ENCODE measurements around the gene ERG. TPM values are rescaled to one million over a fixed set of nuclear protein-coding genes. Genes with fewer than 3 reads are reported as not detected.

Gene ERG
- total RNA-seq, 1 donor from 2014 or later = not detected

DNA sequence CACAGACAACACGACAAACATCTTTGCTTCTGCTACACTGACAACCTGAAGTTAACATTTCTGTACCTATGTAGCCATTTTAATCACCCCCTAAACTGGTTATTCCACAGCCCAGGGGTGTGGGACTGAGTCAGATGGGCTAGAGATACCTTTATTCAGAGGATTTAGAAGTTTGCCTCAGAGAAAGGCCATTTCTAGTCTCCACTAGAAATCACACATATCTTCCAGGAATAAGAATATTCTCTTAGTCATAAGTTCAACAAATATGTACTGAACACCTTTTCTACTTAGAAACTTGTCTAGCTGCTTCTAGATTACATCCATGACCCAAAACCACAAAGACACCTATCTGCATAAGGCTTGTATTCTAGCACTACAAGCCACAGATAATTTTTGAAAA lies 38.8 kb downstream of the ERG start:
- no peak overlapping the region for H3K27ac Mint-ChIP-seq

GRCh38 chr21:38455403-38455802 lies 42.9 kb downstream of the ERG start:
- Mint-ChIP-seq H3K27ac (no peak overlapping the region), H3K36me3 (ENCODE audit: low read depth) (no peaks in the 10 kb centered on the region), H3K27me3 (ENCODE audit: insufficient read depth) (peaks cover 2% of the 10 kb centered on the region), H3K4me1 (ENCODE audit: low read depth) (no peaks in the 10 kb centered on the region), H3K4me3 (no peak overlapping the region), H3K9me3 (no peaks in the 10 kb centered on the region)
- intact Hi-C loops (cut with micrococcal nuclease) = no loop called here
- no peak for DNase-seq (ENCODE audit: low spot score)

More for the DNA sequence above, 38.8 kb downstream of the ERG start:
- intact Hi-C loops (cut with micrococcal nuclease) = no loop called here
- Mint-ChIP-seq H3K36me3 (ENCODE audit: low read depth) (no peaks in the 10 kb centered on the region), H3K27me3 (ENCODE audit: insufficient read depth) (peaks cover 2% of the 10 kb centered on the region), H3K4me1 (ENCODE audit: low read depth) (no peaks in the 10 kb centered on the region), H3K4me3 (no peak overlapping the region), H3K9me3 (no peaks in the 10 kb centered on the region)
- DNase-seq (ENCODE audit: low spot score) = no peak

DNA sequence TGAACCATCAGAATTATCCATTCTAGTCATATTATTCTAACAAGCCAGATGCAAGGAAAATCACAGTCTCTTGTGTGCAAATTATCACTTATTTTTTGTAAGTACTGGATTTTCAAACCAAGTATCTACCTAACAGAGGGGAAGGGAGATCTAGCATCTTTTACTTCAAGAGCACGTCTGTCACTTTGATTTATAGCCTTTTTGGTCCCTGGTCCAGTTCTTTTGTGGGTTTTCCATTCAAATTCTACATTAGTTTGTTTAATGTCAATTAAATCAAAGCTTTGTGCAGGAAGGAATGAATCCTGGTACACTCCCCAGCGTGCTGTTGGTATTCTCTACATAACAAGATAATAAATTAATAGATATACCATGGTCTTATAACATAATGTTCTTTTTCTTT lies 43.6 kb downstream of the ERG start:
- no peak for DNase-seq (ENCODE audit: low spot score)
- Mint-ChIP-seq H3K36me3 (ENCODE audit: low read depth) (no peaks in the 10 kb centered on the region), H3K27ac (no peak overlapping the region), H3K4me1 (ENCODE audit: low read depth) (no peaks in the 10 kb centered on the region), H3K9me3 (no peaks in the 10 kb centered on the region), H3K27me3 (ENCODE audit: insufficient read depth) (peaks cover 2% of the 10 kb centered on the region), H3K4me3 (no peak overlapping the region)
- intact Hi-C loops (cut with micrococcal nuclease) = no loop called here

GRCh38 chr21:38454161-38454560 lies 44.1 kb downstream of the ERG start:
- Mint-ChIP-seq H3K27me3 (ENCODE audit: insufficient read depth) (peaks cover 2% of the 10 kb centered on the region), H3K27ac (no peak overlapping the region), H3K36me3 (ENCODE audit: low read depth) (no peaks in the 10 kb centered on the region), H3K9me3 (no peaks in the 10 kb centered on the region), H3K4me1 (ENCODE audit: low read depth) (no peaks in the 10 kb centered on the region), H3K4me3 (no peak overlapping the region)
- DNase-seq (ENCODE audit: low spot score) = no peak
- intact Hi-C loops (cut with micrococcal nuclease) = no loop called here

DNA sequence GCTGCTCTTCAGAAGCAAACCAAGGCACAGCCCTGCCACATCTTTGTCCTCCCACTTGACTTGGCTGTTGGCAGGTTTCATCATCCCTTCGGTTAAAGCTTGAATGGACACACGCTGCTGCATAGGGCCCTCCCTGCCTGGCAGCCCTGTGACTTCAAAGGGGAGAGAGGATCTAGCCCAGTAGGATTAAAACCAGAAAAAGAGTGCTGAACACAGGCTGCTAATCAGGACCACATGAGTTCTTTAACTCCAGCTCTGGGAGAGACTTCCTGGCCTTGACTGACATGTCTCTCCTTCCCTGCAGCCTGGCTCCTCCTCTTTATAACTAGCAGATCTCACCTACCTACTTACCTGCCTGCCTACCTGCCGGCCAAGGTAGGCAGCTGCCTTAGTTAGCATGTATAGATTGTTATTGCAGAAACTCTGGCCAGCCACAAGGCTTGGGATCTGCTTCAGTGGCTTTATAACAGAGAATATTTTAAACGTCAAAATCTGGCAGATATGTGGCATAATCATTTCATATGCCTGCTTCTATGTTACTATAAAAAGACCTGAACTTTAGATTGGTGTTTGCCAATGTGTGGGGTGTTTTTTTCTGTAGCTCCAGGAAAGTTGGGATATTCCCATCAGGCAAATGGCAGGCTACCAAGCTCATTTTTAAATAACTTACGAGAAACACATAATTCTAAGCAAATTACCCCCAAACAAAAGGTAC lies 49.4 kb downstream of the ERG start:
- Mint-ChIP-seq H3K36me3 (ENCODE audit: low read depth) (no peaks in the 10 kb centered on the region), H3K4me1 (ENCODE audit: low read depth) (no peaks in the 10 kb centered on the region), H3K4me3 (no peak overlapping the region), H3K9me3 (no peaks in the 10 kb centered on the region), H3K27ac (no peak overlapping the region), H3K27me3 (ENCODE audit: insufficient read depth) (no peaks in the 10 kb centered on the region)
- no peak for DNase-seq (ENCODE audit: low spot score)
- intact Hi-C loops (cut with micrococcal nuclease) = no loop called here

DNA sequence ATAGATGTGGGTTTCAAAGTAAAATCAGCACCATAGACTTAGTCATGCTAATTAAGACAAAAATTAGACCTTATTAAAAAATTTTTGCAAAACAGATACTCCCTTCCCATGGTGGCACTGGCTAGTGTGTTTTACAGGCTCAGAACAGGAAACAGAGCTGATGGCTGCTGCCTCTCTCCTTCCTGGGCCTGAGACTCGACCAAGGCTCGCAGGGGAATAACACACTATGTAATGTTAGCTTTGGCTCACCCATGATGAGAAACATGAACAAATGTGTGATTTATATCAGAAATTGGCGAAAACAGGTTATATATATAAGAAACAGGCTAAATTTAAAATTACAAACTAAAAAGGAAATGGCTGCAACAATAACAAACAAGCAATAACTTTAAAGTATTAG lies 50.7 kb downstream of the ERG start:
- intact Hi-C loops (cut with micrococcal nuclease) = no loop called here
- H3K36me3 Mint-ChIP-seq (ENCODE audit: low read depth) = no peaks in the 10 kb centered on the region

DNA sequence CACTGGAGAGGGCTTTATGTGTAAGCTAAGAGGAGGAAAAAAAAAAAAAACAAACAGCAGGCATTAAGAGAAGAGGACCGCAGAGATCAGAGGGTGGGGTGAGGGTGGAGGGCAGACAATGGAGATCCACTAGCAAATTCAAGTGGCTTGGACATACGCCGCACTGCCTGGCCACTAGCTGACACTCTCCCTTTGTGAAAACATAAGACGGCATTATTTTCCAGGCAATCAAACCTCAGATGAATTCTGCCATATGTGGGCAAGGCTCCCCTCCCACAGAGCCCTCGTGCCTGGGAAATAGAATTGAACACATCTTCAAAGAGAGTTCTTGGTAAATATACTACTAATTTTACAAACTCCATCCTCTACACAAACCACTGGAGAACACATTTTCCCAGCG lies 53.6 kb downstream of the ERG start:
- Mint-ChIP-seq H3K27ac (no peak overlapping the region), H3K9me3 (no peaks in the 10 kb centered on the region), H3K4me1 (ENCODE audit: low read depth) (no peaks in the 10 kb centered on the region), H3K4me3 (no peak overlapping the region), H3K36me3 (ENCODE audit: low read depth) (no peaks in the 10 kb centered on the region), H3K27me3 (ENCODE audit: insufficient read depth) (no peaks in the 10 kb centered on the region)
- DNase-seq (ENCODE audit: low spot score) = no peak
- intact Hi-C loops (cut with micrococcal nuclease) = no loop called here

More for the DNA sequence above, 50.7 kb downstream of the ERG start:
- Mint-ChIP-seq H3K4me3 (no peak overlapping the region), H3K27me3 (ENCODE audit: insufficient read depth) (no peaks in the 10 kb centered on the region), H3K4me1 (ENCODE audit: low read depth) (no peaks in the 10 kb centered on the region), H3K27ac (no peak overlapping the region), H3K9me3 (no peaks in the 10 kb centered on the region)
- DNase-seq (ENCODE audit: low spot score) = no peak

DNA sequence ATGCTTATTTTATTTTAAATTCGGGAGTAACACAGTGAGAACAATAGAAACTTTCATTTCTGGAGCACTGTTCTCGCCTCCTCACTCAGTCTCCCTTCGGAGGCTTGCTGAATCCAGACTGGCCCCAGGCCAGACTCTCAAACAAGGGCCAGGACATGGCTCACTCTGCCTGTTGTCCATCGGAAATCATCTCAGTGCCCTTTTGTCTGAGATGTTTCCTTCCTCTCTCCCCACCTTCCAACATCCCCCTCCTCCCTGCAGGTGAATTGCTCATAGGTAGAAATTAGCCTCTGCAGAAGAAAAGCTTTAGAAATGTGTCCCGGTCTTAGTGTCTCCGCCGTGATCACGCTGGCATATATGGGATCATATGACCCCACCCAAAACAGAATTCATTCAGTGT lies 55.2 kb downstream of the ERG start:
- no peak overlapping the region for H3K27ac Mint-ChIP-seq
- no peaks in the 10 kb centered on the region for H3K4me1 Mint-ChIP-seq (ENCODE audit: low read depth)
- H3K27me3 Mint-ChIP-seq (ENCODE audit: insufficient read depth) = no peaks in the 10 kb centered on the region
- H3K9me3 Mint-ChIP-seq = no peaks in the 10 kb centered on the region
- H3K36me3 Mint-ChIP-seq (ENCODE audit: low read depth) = no peaks in the 10 kb centered on the region
- intact Hi-C loops (cut with micrococcal nuclease) = no loop called here
- no peak for DNase-seq (ENCODE audit: low spot score)
- no peak overlapping the region for H3K4me3 Mint-ChIP-seq

GRCh38 chr21:38441153-38441552 lies 57.1 kb downstream of the ERG start:
- H3K4me3 Mint-ChIP-seq = no peak overlapping the region
- H3K9me3 Mint-ChIP-seq = no peaks in the 10 kb centered on the region
- no peak overlapping the region for H3K27ac Mint-ChIP-seq
- no peaks in the 10 kb centered on the region for H3K4me1 Mint-ChIP-seq (ENCODE audit: low read depth)
- no peaks in the 10 kb centered on the region for H3K27me3 Mint-ChIP-seq (ENCODE audit: insufficient read depth)
- no peak for DNase-seq (ENCODE audit: low spot score)
- no peaks in the 10 kb centered on the region for H3K36me3 Mint-ChIP-seq (ENCODE audit: low read depth)
- intact Hi-C loops (cut with micrococcal nuclease) = no loop called here

- Mint-ChIP-seq H3K27me3 (ENCODE audit: insufficient read depth) (no peaks in the 10 kb centered on the region), H3K9me3 (no peaks in the 10 kb centered on the region), H3K27ac (no peak overlapping the region), H3K36me3 (ENCODE audit: low read depth) (no peaks in the 10 kb centered on the region), H3K4me1 (ENCODE audit: low read depth) (no peaks in the 10 kb centered on the region), H3K4me3 (no peak overlapping the region)
- intact Hi-C loops (cut with micrococcal nuclease) = no loop called here
- no peak for DNase-seq (ENCODE audit: low spot score)
Measured at GRCh38 chr21:38440746-38441145, 57.5 kb downstream of the ERG start.

DNA sequence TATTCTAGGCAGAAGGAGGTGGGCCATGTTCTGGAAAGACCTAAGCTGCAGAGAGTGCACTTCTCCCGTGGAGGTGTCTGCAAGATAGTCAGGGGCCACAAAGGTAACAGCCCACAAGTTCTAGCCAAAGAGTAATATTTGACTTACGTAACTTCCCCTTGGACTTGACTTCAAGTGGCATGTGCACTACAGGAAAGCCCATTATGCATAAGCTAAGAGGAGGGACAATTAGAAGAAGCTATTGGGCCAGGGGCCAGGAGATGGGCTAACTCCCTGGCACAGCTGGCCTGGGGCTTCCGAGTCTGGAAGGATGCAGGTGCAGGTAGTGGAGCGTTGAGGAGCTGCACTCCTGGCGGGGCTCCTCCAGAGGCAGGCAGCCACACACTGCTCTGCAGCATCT lies 58.3 kb downstream of the ERG start:
- H3K9me3 Mint-ChIP-seq = no peaks in the 10 kb centered on the region
- H3K27me3 Mint-ChIP-seq (ENCODE audit: insufficient read depth) = no peaks in the 10 kb centered on the region
- DNase-seq (ENCODE audit: low spot score) = no peak
- H3K4me3 Mint-ChIP-seq = no peak overlapping the region
- H3K27ac Mint-ChIP-seq = no peak overlapping the region
- H3K36me3 Mint-ChIP-seq (ENCODE audit: low read depth) = no peaks in the 10 kb centered on the region
- no peaks in the 10 kb centered on the region for H3K4me1 Mint-ChIP-seq (ENCODE audit: low read depth)
- intact Hi-C loops (cut with micrococcal nuclease) = no loop called here

DNA sequence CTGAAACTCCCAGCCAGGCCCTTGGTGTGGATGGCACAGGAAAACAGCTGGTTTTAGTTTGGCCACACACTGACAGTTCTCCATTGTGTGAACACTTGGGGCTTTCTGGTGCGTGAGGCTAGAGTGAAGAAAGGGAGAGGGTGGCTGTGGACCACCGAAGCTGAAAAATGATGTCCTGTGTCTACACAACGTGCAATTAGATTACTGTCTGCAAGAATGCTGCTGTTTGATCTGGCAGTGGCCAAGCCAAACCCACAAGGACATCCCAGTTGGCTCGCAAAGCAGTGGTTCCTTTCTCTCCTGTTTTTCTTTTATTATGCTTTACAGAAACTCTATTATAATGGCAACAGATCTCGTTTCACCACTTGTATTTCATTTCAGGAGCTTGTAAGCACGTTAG lies 58.9 kb downstream of the ERG start:
- intact Hi-C loops (cut with micrococcal nuclease) = no loop called here
- Mint-ChIP-seq H3K4me3 (no peak overlapping the region), H3K4me1 (ENCODE audit: low read depth) (no peaks in the 10 kb centered on the region), H3K27me3 (ENCODE audit: insufficient read depth) (no peaks in the 10 kb centered on the region), H3K36me3 (ENCODE audit: low read depth) (no peaks in the 10 kb centered on the region), H3K27ac (no peak overlapping the region), H3K9me3 (no peaks in the 10 kb centered on the region)
- DNase-seq (ENCODE audit: low spot score) = no peak

DNA sequence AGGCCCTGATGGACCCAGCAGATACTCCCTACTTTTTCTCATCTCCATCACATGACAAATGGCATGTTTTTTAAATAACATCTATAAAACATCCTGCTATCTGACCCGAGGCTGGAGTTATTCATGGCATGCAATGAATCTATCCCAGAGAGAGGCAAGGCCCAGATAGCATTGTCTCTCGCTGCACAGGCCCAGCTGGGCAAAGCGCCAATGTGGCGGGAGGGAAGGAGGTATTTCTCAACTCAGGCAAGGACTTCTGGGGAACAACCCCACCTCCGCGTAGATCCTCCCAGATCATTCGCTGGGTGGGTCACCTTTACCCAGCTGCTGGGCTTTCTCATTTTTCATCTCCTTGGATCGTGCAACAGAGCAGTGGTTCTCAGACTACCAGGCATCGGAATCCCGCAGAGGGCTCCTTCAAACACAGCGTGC lies 59.8 kb downstream of the ERG start:
- no peak for DNase-seq (ENCODE audit: low spot score)
- Mint-ChIP-seq H3K9me3 (no peaks in the 10 kb centered on the region), H3K4me3 (no peak overlapping the region), H3K27ac (no peak overlapping the region), H3K4me1 (ENCODE audit: low read depth) (no peaks in the 10 kb centered on the region), H3K27me3 (ENCODE audit: insufficient read depth) (no peaks in the 10 kb centered on the region), H3K36me3 (ENCODE audit: low read depth) (no peaks in the 10 kb centered on the region)
- intact Hi-C loops (cut with micrococcal nuclease) = no loop called here

DNA sequence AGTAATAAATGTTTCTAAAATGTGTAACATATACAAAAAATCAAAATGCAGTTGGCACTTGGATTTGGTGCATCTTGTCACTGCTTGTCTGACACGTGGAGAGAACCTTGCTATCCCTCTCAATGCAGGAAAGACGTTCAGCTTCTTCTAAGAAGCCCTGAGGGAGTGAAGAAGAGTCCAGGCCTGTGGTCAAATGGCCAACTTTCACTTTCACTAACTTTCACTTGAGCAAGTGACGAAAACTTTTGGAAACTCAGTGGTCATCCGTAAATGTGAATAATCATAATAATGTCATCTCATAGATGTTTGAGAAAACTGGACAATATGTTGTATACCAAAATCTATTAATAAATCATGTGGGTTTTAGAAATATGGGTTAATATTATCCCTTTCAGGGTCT lies 61.9 kb downstream of the ERG start:
- Mint-ChIP-seq H3K27ac (no peak overlapping the region), H3K36me3 (ENCODE audit: low read depth) (no peaks in the 10 kb centered on the region), H3K27me3 (ENCODE audit: insufficient read depth) (no peaks in the 10 kb centered on the region), H3K9me3 (no peaks in the 10 kb centered on the region), H3K4me1 (ENCODE audit: low read depth) (no peaks in the 10 kb centered on the region), H3K4me3 (no peak overlapping the region)
- no peak for DNase-seq (ENCODE audit: low spot score)
- intact Hi-C loops (cut with micrococcal nuclease) = no loop called here

Measured in activated T-helper 1 cell treated with anti-CD3 and anti-CD28 coated beads, Interleukin-12 subunit alpha, Interleukin-12 subunit beta, Interleukin-2, Interleukin-4 antibody, amounts not matched to agents 30 ng/mL and 10 ng/mL and 1 ng/mL, durations not matched to agents 14 hours and 24 hours and 36 hours (primary cell).